ENCODE results near the gene SLC25A14.

DNA sequence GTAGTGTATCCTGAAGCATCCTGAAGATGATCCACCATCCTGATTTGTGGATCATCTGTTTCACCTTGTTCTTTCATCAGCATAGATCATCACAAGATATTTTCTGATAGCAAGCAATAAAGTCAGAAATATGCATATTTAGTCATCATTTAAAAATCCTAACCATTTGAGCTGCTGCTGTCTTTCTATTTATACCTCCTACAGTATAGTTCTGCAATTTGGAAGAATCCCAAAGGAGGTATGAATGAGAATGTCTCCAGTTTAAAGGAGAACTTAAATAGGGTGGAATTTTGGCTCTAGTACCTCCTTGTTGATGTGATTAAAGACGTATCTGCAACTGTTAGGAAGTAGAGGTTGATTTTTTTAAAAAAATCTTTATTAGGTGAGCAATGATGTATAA lies 7.6 kb downstream of the SLC25A14 start:
- TF ChIP-seq, protein P1, sequence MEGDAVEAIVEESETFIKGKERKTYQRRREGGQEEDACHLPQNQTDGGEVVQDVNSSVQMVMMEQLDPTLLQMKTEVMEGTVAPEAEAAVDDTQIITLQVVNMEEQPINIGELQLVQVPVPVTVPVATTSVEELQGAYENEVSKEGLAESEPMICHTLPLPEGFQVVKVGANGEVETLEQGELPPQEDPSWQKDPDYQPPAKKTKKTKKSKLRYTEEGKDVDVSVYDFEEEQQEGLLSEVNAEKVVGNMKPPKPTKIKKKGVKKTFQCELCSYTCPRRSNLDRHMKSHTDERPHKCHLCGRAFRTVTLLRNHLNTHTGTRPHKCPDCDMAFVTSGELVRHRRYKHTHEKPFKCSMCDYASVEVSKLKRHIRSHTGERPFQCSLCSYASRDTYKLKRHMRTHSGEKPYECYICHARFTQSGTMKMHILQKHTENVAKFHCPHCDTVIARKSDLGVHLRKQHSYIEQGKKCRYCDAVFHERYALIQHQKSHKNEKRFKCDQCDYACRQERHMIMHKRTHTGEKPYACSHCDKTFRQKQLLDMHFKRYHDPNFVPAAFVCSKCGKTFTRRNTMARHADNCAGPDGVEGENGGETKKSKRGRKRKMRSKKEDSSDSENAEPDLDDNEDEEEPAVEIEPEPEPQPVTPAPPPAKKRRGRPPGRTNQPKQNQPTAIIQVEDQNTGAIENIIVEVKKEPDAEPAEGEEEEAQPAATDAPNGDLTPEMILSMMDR (IDR thresholded peaks at IDR 0.05): no peak
- TF ChIP-seq POLR2A (IDR thresholded peaks at IDR 0.05): no peak

Data from uterus (tissue), 2 donors.